ENCODE measurements around the gene CCDC150.
"Not testable (repeated sequence)": the region's sequence is repeated elsewhere in the genome, so short reads cannot be mapped to it uniquely, and the experiment has no call there.

CCDC150 gene

GRCh38 chr2:196702641-196703040, 63.1 kb downstream of the CCDC150 start:
- Histone ChIP-seq H3F3A (ENCODE audit: insufficient read depth) (no peaks in the 10 kb centered on the region), H3K4me2 (ENCODE audit: low read depth, low read length, poor library complexity, severe bottlenecking) (no peak overlapping the region), H3K36me3 (ENCODE audit: low read length) (peaks cover 3% of the 10 kb centered on the region; the same call in 1 of the 2 replicates), H3K79me2 (ENCODE audit: insufficient read depth, low read length) (no peaks in the 10 kb centered on the region), H3K27me3 (ENCODE audit: low read length) (no peaks in the 10 kb centered on the region), H3K9me2 (replicated peaks; ENCODE audit: insufficient read depth, low read length) (no peaks in the 10 kb centered on the region), H2AFZ (ENCODE audit: low read depth, low read length, severe bottlenecking) (no peak overlapping the region), H3K27ac (ENCODE audit: low read depth, low read length) (no peak overlapping the region), H4K20me1 (ENCODE audit: low read depth, low read length) (no peaks in the 10 kb centered on the region), H3K4me3 (ENCODE audit: insufficient read depth, low read length, poor library complexity, severe bottlenecking) (no peak overlapping the region), H3K9ac (ENCODE audit: low read length) (no peak overlapping the region), H3K9me3 (ENCODE audit: insufficient read depth, low read length) (no peaks in the 10 kb centered on the region)
- TF ChIP-seq EZH2phosphoT487 (conservative IDR thresholded peaks at IDR 0.05; ENCODE audit: low read length), result no peak
- TF ChIP-seq CTCF (IDR thresholded peaks at IDR 0.05; ENCODE audit: insufficient read depth, low read length, poor library complexity, severe bottlenecking), result no peak

GRCh38 chr2:196703695-196704094, 64.2 kb downstream of the CCDC150 start:
- no peaks in the 10 kb centered on the region for H3K79me2 ChIP-seq (ENCODE audit: insufficient read depth, low read length)
- peaks cover 3% of the 10 kb centered on the region; the same call in 1 of the 2 replicates for H3K36me3 ChIP-seq (ENCODE audit: low read length)
- no peak overlapping the region for H3K27ac ChIP-seq (ENCODE audit: low read depth, low read length)
- H3F3A ChIP-seq (ENCODE audit: insufficient read depth), result no peaks in the 10 kb centered on the region
- TF ChIP-seq EZH2phosphoT487 (conservative IDR thresholded peaks at IDR 0.05; ENCODE audit: low read length) (no peak), CTCF (IDR thresholded peaks at IDR 0.05; ENCODE audit: insufficient read depth, low read length, poor library complexity, severe bottlenecking) (no peak)
- H3K4me2 ChIP-seq (ENCODE audit: low read depth, low read length, poor library complexity, severe bottlenecking), result no peak overlapping the region
- no peaks in the 10 kb centered on the region for H3K27me3 ChIP-seq (ENCODE audit: low read length)
- H3K9ac ChIP-seq (ENCODE audit: low read length), result no peak overlapping the region
- no peaks in the 10 kb centered on the region for H4K20me1 ChIP-seq (ENCODE audit: low read depth, low read length)
- H3K9me2 ChIP-seq (replicated peaks; ENCODE audit: insufficient read depth, low read length), result no peaks in the 10 kb centered on the region
- H3K9me3 ChIP-seq (ENCODE audit: insufficient read depth, low read length), result no peaks in the 10 kb centered on the region
- no peak overlapping the region for H2AFZ ChIP-seq (ENCODE audit: low read depth, low read length, severe bottlenecking)
- H3K4me3 ChIP-seq (ENCODE audit: insufficient read depth, low read length, poor library complexity, severe bottlenecking), result no peak overlapping the region

- H3K79me2 ChIP-seq (ENCODE audit: insufficient read depth, low read length); H3K27ac ChIP-seq (ENCODE audit: low read depth, low read length); H3K9ac ChIP-seq (ENCODE audit: low read length); H3K4me2 ChIP-seq (ENCODE audit: low read depth, low read length, poor library complexity, severe bottlenecking); H3K9me2 ChIP-seq (replicated peaks; ENCODE audit: insufficient read depth, low read length); H3F3A ChIP-seq (ENCODE audit: insufficient read depth); H2AFZ ChIP-seq (ENCODE audit: low read depth, low read length, severe bottlenecking); H3K4me3 ChIP-seq (ENCODE audit: insufficient read depth, low read length, poor library complexity, severe bottlenecking); H3K36me3 ChIP-seq (ENCODE audit: low read length); H4K20me1 ChIP-seq (ENCODE audit: low read depth, low read length); H3K27me3 ChIP-seq (ENCODE audit: low read length); H3K9me3 ChIP-seq (ENCODE audit: insufficient read depth, low read length): not testable (repeated sequence)
These were observed 70.5 kb downstream of the CCDC150 start for GRCh38 chr2:196710056-196710455.

- no peak overlapping the region for H3K4me2 ChIP-seq (ENCODE audit: low read depth, low read length, poor library complexity, severe bottlenecking)
These were observed 72.1 kb downstream of the CCDC150 start for GRCh38 chr2:196711625-196712024.

More at GRCh38 chr2:196711625-196712024, 72.1 kb downstream of the CCDC150 start:
- no peaks in the 10 kb centered on the region for H3K27me3 ChIP-seq (ENCODE audit: low read length)
- H2AFZ ChIP-seq (ENCODE audit: low read depth, low read length, severe bottlenecking), result no peak overlapping the region
- TF ChIP-seq CTCF (IDR thresholded peaks at IDR 0.05; ENCODE audit: insufficient read depth, low read length, poor library complexity, severe bottlenecking), result no peak
- TF ChIP-seq EZH2phosphoT487 (conservative IDR thresholded peaks at IDR 0.05; ENCODE audit: low read length), result no peak
- no peaks in the 10 kb centered on the region for H4K20me1 ChIP-seq (ENCODE audit: low read depth, low read length)
- H3K27ac ChIP-seq (ENCODE audit: low read depth, low read length), result no peak overlapping the region
- H3K36me3 ChIP-seq (ENCODE audit: low read length), result peaks cover 4% of the 10 kb centered on the region; the same call in 1 of the 2 replicates
- H3K9ac ChIP-seq (ENCODE audit: low read length), result no peak overlapping the region
- H3K9me2 ChIP-seq (replicated peaks; ENCODE audit: insufficient read depth, low read length), result no peaks in the 10 kb centered on the region
- no peaks in the 10 kb centered on the region; the same call in 1 of the 2 replicates for H3F3A ChIP-seq (ENCODE audit: insufficient read depth)
- H3K9me3 ChIP-seq (ENCODE audit: insufficient read depth, low read length), result no peaks in the 10 kb centered on the region
- no peak overlapping the region for H3K4me3 ChIP-seq (ENCODE audit: insufficient read depth, low read length, poor library complexity, severe bottlenecking)
- H3K79me2 ChIP-seq (ENCODE audit: insufficient read depth, low read length), result no peaks in the 10 kb centered on the region
